ENCODE results near the gene ERCC4.
"Not testable (repeated sequence)": the region's sequence is repeated elsewhere in the genome, so short reads cannot be mapped to it uniquely, and the experiment has no call there.

ERCC4 gene

GRCh38 chr16:13919683-13920509 is at the start of gene ERCC4:
TSS of gene ERCC4 (plus strand) at chr16:13920154. CDS start at chr16:13920166, 12 bp downstream.
- Mint-ChIP-seq H3K27me3 (no peaks in the 10 kb centered on the region), H3K4me1 (peaks cover 23% of the 10 kb centered on the region), H3K4me3 (peak within 1 kb of the TSS; percentile 93), H3K27ac (peak within 1 kb of the TSS; percentile 93), H3K9me3 (no peaks in the 10 kb centered on the region), H3K36me3 (ENCODE audit: low read depth) (peaks cover 7% of the 10 kb centered on the region)
- DNase-seq: peak; percentile 99
- peak; percentile 99 for ATAC-seq

- no peak for ATAC-seq
- peaks cover 28% of the 10 kb centered on the region for H3K27me3 Mint-ChIP-seq
- no peaks in the 10 kb centered on the region for H3K9me3 Mint-ChIP-seq
- no peak overlapping the region for H3K27ac Mint-ChIP-seq
- H3K4me3 Mint-ChIP-seq: no peak overlapping the region
- no peaks in the 10 kb centered on the region for H3K36me3 Mint-ChIP-seq (ENCODE audit: low read depth)
- no peaks in the 10 kb centered on the region for H3K4me1 Mint-ChIP-seq
- no peak for DNase-seq
These were observed 46.0 kb upstream of the ERCC4 start for GRCh38 chr16:13873835-13874438.

- no peak overlapping the region for H3K4me3 Mint-ChIP-seq
- H3K27me3 Mint-ChIP-seq: peaks cover 17% of the 10 kb centered on the region
- no peak for DNase-seq
- H3K36me3 Mint-ChIP-seq (ENCODE audit: low read depth): no peaks in the 10 kb centered on the region
- ATAC-seq: no peak
- H3K27ac Mint-ChIP-seq: no peak overlapping the region
- no peaks in the 10 kb centered on the region for H3K9me3 Mint-ChIP-seq
- no peaks in the 10 kb centered on the region for H3K4me1 Mint-ChIP-seq
These were observed 44.2 kb upstream of the ERCC4 start for GRCh38 chr16:13875614-13876284.

GRCh38 chr16:13883276-13883675 is 36.7 kb upstream of the ERCC4 start:
- Mint-ChIP-seq H3K36me3 (ENCODE audit: low read depth) (no peaks in the 10 kb centered on the region), H3K27me3 (peaks cover 15% of the 10 kb centered on the region), H3K4me1 (no peaks in the 10 kb centered on the region), H3K9me3 (peaks cover 4% of the 10 kb centered on the region), H3K4me3 (no peak overlapping the region), H3K27ac (no peak overlapping the region)
- ATAC-seq (no peak), DNase-seq (no peak)

GRCh38 chr16:13883881-13884280 is 36.1 kb upstream of the ERCC4 start:
- H3K36me3 Mint-ChIP-seq (ENCODE audit: low read depth): no peaks in the 10 kb centered on the region
- peaks cover 15% of the 10 kb centered on the region for H3K27me3 Mint-ChIP-seq
- no peak for DNase-seq
- peaks cover 4% of the 10 kb centered on the region for H3K9me3 Mint-ChIP-seq
- no peak overlapping the region for H3K27ac Mint-ChIP-seq
- no peaks in the 10 kb centered on the region for H3K4me1 Mint-ChIP-seq
- no peak for ATAC-seq
- H3K4me3 Mint-ChIP-seq: no peak overlapping the region

GRCh38 chr16:13885700-13886099 is 34.3 kb upstream of the ERCC4 start:
- H3K27ac Mint-ChIP-seq: no peak overlapping the region
- peaks cover 4% of the 10 kb centered on the region for H3K9me3 Mint-ChIP-seq
- H3K4me3 Mint-ChIP-seq: no peak overlapping the region
- no peaks in the 10 kb centered on the region for H3K36me3 Mint-ChIP-seq (ENCODE audit: low read depth)
- no peaks in the 10 kb centered on the region for H3K4me1 Mint-ChIP-seq
- H3K27me3 Mint-ChIP-seq: peaks cover 14% of the 10 kb centered on the region
- DNase-seq (no peak), ATAC-seq (no peak)

GRCh38 chr16:13886608-13887007 is 33.3 kb upstream of the ERCC4 start:
- Mint-ChIP-seq H3K27me3 (peaks cover 14% of the 10 kb centered on the region), H3K36me3 (ENCODE audit: low read depth) (no peaks in the 10 kb centered on the region), H3K4me1 (no peaks in the 10 kb centered on the region), H3K9me3 (peaks cover 4% of the 10 kb centered on the region), H3K4me3 (no peak overlapping the region), H3K27ac (no peak overlapping the region)
- DNase-seq (no peak), ATAC-seq (no peak)

- not testable (repeated sequence) for DNase-seq; H3K4me3 Mint-ChIP-seq; H3K4me1 Mint-ChIP-seq; H3K27ac Mint-ChIP-seq; ATAC-seq; H3K36me3 Mint-ChIP-seq (ENCODE audit: low read depth); H3K9me3 Mint-ChIP-seq
- H3K27me3 Mint-ChIP-seq: peaks cover 18% of the 10 kb centered on the region
These were observed 30.6 kb upstream of the ERCC4 start for GRCh38 chr16:13889323-13889722.

GRCh38 chr16:13892301-13892700 is 27.7 kb upstream of the ERCC4 start:
- ATAC-seq (no peak), DNase-seq (no peak)
- Mint-ChIP-seq H3K4me3 (no peak overlapping the region), H3K36me3 (ENCODE audit: low read depth) (no peaks in the 10 kb centered on the region), H3K27me3 (peaks cover 6% of the 10 kb centered on the region), H3K4me1 (no peaks in the 10 kb centered on the region), H3K9me3 (peaks cover 4% of the 10 kb centered on the region), H3K27ac (no peak overlapping the region)

GRCh38 chr16:13895516-13895915 is 24.4 kb upstream of the ERCC4 start:
- no peak for DNase-seq
- no peak for ATAC-seq
- Mint-ChIP-seq H3K9me3 (no peaks in the 10 kb centered on the region), H3K36me3 (ENCODE audit: low read depth) (no peaks in the 10 kb centered on the region), H3K4me1 (no peaks in the 10 kb centered on the region), H3K27me3 (peaks cover 13% of the 10 kb centered on the region), H3K4me3 (no peak overlapping the region), H3K27ac (no peak overlapping the region)

- Mint-ChIP-seq H3K9me3 (peaks cover 4% of the 10 kb centered on the region), H3K27ac (no peak overlapping the region), H3K4me1 (no peaks in the 10 kb centered on the region), H3K4me3 (no peak overlapping the region), H3K27me3 (peaks cover 15% of the 10 kb centered on the region), H3K36me3 (ENCODE audit: low read depth) (no peaks in the 10 kb centered on the region)
- no peak for DNase-seq
- ATAC-seq: no peak
These were observed 23.3 kb upstream of the ERCC4 start for GRCh38 chr16:13896543-13897182.

- Mint-ChIP-seq H3K27me3 (peaks cover 13% of the 10 kb centered on the region), H3K4me3 (no peak overlapping the region), H3K36me3 (ENCODE audit: low read depth) (no peaks in the 10 kb centered on the region), H3K9me3 (peaks cover 8% of the 10 kb centered on the region), H3K4me1 (no peaks in the 10 kb centered on the region), H3K27ac (no peak overlapping the region)
- ATAC-seq (no peak), DNase-seq (no peak)
These were observed 22.1 kb upstream of the ERCC4 start for GRCh38 chr16:13897806-13898205.

- Mint-ChIP-seq H3K4me1 (no peaks in the 10 kb centered on the region), H3K27me3 (peaks cover 16% of the 10 kb centered on the region), H3K36me3 (ENCODE audit: low read depth) (no peaks in the 10 kb centered on the region), H3K27ac (no peak overlapping the region), H3K9me3 (peaks cover 8% of the 10 kb centered on the region), H3K4me3 (no peak overlapping the region)
- no peak for DNase-seq
- ATAC-seq: no peak
These were observed 21.7 kb upstream of the ERCC4 start for GRCh38 chr16:13898233-13898632.

- Mint-ChIP-seq H3K4me3 (no peak overlapping the region), H3K27me3 (peaks cover 22% of the 10 kb centered on the region), H3K36me3 (ENCODE audit: low read depth) (no peaks in the 10 kb centered on the region), H3K9me3 (peaks cover 8% of the 10 kb centered on the region), H3K4me1 (no peaks in the 10 kb centered on the region), H3K27ac (no peak overlapping the region)
- ATAC-seq: no peak
- no peak for DNase-seq
These were observed 17.9 kb upstream of the ERCC4 start for GRCh38 chr16:13902052-13902451.
